ENCODE results near the gene VAMP1. TPM values are rescaled to one million over a fixed set of nuclear protein-coding genes. Genes with fewer than 3 reads are reported as not detected.

The VAMP1 gene
- total RNA-seq, 2 donors from 2014 or later, result 2.9 to 5.9 TPM

Other genes starting within 250 kb of the VAMP1 start
- gene PLEKHG6, start 160.0 kb downstream of the VAMP1 start, total RNA-seq, result 10 to 100 TPM in 1 of 2 donors, 1 to 10 TPM in 1; 7.0 to 16.2 TPM
- 10 to 100 TPM; 54.5 to 92.0 TPM for gene TNFRSF1A, start 128.6 kb downstream of the VAMP1 start, total RNA-seq
- 100 to 1,000 TPM in 1 of 2 donors, 10 to 100 TPM in 1; 62.5 to 112 TPM for gene SCNN1A, start 95.1 kb downstream of the VAMP1 start, total RNA-seq
- gene LTBR, start 86.5 kb downstream of the VAMP1 start, total RNA-seq, result 100 to 1,000 TPM; 111 to 173 TPM
- not detected for gene CD27, start 25.7 kb downstream of the VAMP1 start, total RNA-seq
- gene TAPBPL, start 18.6 kb downstream of the VAMP1 start, total RNA-seq, result 10 to 100 TPM; 14.5 to 36.3 TPM
- 10 to 100 TPM; 23.6 to 25.1 TPM for gene MRPL51, start 22.6 kb upstream of the VAMP1 start, total RNA-seq
- 10 to 100 TPM in 1 of 2 donors, 1 to 10 TPM in 1; 9.3 to 46.1 TPM for gene NCAPD2, start 23.4 kb upstream of the VAMP1 start, total RNA-seq
- gene GAPDH, start 63.8 kb upstream of the VAMP1 start, total RNA-seq, result 100 to 1,000 TPM; 311 to 476 TPM
- gene IFFO1, start 85.4 kb upstream of the VAMP1 start, total RNA-seq, result 10 to 100 TPM; 11.4 to 13.2 TPM
- gene NOP2, start 97.6 kb upstream of the VAMP1 start, total RNA-seq, result 10 to 100 TPM; 10.9 to 83.1 TPM
- 100 to 1,000 TPM; 114 to 122 TPM for gene CHD4, start 136.7 kb upstream of the VAMP1 start, total RNA-seq
- 1 to 10 TPM in 1 of 2 donors, under 1 TPM in 1; 0.66 to 3.6 TPM for gene LPAR5, start 165.3 kb upstream of the VAMP1 start, total RNA-seq
- gene ACRBP, start 176.8 kb upstream of the VAMP1 start, total RNA-seq, result 1 to 10 TPM in 1 of 2 donors, under 1 TPM in 1; 0.78 to 5.9 TPM
- 10 to 100 TPM; 23.3 to 39.9 TPM for gene ING4, start 192.4 kb upstream of the VAMP1 start, total RNA-seq
- 10 to 100 TPM; 20.0 to 25.4 TPM for gene ZNF384, start 218.7 kb upstream of the VAMP1 start, total RNA-seq
- not detected for gene PIANP, start 230.1 kb upstream of the VAMP1 start, total RNA-seq

Measured in body of pancreas (tissue), 2 donors.